Measurements from ENCODE around the gene ALOX5AP.

DNA sequence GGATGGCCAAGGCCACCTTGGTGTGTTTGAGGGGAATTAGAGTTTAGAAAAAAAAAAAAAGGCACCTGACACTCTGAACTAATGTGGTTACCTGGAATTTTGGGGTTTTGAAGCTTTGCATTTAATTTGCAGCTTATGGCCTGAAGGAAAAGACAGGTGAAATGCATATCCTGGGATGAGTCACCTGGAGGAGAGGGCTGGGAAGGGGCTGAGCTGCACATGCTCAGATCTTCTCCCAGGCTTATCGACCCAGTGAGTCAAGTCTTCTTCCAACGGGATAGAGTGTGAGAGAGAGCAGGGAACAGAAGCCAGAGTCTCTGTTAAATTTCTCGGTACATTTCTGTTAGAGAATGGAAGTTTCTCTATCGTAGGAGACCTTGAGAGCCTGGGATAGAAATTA is 29.7 kb upstream of the ALOX5AP start:
- TF ChIP-seq, protein P1, sequence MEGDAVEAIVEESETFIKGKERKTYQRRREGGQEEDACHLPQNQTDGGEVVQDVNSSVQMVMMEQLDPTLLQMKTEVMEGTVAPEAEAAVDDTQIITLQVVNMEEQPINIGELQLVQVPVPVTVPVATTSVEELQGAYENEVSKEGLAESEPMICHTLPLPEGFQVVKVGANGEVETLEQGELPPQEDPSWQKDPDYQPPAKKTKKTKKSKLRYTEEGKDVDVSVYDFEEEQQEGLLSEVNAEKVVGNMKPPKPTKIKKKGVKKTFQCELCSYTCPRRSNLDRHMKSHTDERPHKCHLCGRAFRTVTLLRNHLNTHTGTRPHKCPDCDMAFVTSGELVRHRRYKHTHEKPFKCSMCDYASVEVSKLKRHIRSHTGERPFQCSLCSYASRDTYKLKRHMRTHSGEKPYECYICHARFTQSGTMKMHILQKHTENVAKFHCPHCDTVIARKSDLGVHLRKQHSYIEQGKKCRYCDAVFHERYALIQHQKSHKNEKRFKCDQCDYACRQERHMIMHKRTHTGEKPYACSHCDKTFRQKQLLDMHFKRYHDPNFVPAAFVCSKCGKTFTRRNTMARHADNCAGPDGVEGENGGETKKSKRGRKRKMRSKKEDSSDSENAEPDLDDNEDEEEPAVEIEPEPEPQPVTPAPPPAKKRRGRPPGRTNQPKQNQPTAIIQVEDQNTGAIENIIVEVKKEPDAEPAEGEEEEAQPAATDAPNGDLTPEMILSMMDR (IDR thresholded peaks at IDR 0.05; ENCODE audit: low read depth, low read length, missing input control) = no peak
- no peak for TF ChIP-seq RAD21 (IDR thresholded peaks at IDR 0.05)
- no peak for TF ChIP-seq FOXA1 (IDR thresholded peaks at IDR 0.05)
- no peak for TF ChIP-seq JUND (IDR thresholded peaks at IDR 0.05)
- TF ChIP-seq, protein P2, sequence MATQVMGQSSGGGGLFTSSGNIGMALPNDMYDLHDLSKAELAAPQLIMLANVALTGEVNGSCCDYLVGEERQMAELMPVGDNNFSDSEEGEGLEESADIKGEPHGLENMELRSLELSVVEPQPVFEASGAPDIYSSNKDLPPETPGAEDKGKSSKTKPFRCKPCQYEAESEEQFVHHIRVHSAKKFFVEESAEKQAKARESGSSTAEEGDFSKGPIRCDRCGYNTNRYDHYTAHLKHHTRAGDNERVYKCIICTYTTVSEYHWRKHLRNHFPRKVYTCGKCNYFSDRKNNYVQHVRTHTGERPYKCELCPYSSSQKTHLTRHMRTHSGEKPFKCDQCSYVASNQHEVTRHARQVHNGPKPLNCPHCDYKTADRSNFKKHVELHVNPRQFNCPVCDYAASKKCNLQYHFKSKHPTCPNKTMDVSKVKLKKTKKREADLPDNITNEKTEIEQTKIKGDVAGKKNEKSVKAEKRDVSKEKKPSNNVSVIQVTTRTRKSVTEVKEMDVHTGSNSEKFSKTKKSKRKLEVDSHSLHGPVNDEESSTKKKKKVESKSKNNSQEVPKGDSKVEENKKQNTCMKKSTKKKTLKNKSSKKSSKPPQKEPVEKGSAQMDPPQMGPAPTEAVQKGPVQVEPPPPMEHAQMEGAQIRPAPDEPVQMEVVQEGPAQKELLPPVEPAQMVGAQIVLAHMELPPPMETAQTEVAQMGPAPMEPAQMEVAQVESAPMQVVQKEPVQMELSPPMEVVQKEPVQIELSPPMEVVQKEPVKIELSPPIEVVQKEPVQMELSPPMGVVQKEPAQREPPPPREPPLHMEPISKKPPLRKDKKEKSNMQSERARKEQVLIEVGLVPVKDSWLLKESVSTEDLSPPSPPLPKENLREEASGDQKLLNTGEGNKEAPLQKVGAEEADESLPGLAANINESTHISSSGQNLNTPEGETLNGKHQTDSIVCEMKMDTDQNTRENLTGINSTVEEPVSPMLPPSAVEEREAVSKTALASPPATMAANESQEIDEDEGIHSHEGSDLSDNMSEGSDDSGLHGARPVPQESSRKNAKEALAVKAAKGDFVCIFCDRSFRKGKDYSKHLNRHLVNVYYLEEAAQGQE (IDR thresholded peaks at IDR 0.05) = no peak
- no peak for TF ChIP-seq GABPA (IDR thresholded peaks at IDR 0.05 in 1 of 2, conservative IDR thresholded peaks at IDR 0.05 in 1 of 2)
- TF ChIP-seq, protein P3, sequence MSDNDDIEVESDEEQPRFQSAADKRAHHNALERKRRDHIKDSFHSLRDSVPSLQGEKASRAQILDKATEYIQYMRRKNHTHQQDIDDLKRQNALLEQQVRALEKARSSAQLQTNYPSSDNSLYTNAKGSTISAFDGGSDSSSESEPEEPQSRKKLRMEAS (IDR thresholded peaks at IDR 0.05) = no peak
- TF ChIP-seq, protein P4, sequence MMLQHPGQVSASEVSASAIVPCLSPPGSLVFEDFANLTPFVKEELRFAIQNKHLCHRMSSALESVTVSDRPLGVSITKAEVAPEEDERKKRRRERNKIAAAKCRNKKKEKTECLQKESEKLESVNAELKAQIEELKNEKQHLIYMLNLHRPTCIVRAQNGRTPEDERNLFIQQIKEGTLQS (IDR thresholded peaks at IDR 0.05) = no peak
- TF ChIP-seq, protein P5, sequence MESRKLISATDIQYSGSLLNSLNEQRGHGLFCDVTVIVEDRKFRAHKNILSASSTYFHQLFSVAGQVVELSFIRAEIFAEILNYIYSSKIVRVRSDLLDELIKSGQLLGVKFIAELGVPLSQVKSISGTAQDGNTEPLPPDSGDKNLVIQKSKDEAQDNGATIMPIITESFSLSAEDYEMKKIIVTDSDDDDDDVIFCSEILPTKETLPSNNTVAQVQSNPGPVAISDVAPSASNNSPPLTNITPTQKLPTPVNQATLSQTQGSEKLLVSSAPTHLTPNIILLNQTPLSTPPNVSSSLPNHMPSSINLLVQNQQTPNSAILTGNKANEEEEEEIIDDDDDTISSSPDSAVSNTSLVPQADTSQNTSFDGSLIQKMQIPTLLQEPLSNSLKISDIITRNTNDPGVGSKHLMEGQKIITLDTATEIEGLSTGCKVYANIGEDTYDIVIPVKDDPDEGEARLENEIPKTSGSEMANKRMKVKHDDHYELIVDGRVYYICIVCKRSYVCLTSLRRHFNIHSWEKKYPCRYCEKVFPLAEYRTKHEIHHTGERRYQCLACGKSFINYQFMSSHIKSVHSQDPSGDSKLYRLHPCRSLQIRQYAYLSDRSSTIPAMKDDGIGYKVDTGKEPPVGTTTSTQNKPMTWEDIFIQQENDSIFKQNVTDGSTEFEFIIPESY (IDR thresholded peaks at IDR 0.05) = no peak
- TF ChIP-seq HNF4G (IDR thresholded peaks at IDR 0.05) = no peak

Measured in liver (tissue), 3 donors.